Lung (tissue), 12 donors: ENCODE data around the gene ASCC1. TPM values are rescaled to one million over a fixed set of nuclear protein-coding genes. Genes with fewer than 3 reads are reported as not detected.
"Not testable (repeated sequence)": the region's sequence is repeated elsewhere in the genome, so short reads cannot be mapped to it uniquely, and the experiment has no call there.

Experiments used
- ATAC-seq: fragments of 200-7000 bp; cut with Tn5 transposase; one replicate; pipeline ENCODE4 v1.9.1; 2020; ENCODE audit warnings: moderate number of reproducible peaks; ENCODE audit not compliant: insufficient read depth, low FRiP score
- DNase-seq, 3 donors: peaks; one replicate each; pipeline ENCODE4 v3.0.0-alpha.2; 2013 to 2017
- H3K27ac ChIP-seq, 2 donors: one replicate each; pipeline ENCODE4 v1.5.1; 2013; ENCODE audit warnings: mild to moderate bottlenecking in 2 of 2, moderate library complexity in 2 of 2, control low read depth in 1 of 2, inconsistent platforms in 1 of 2, low read depth in 1 of 2, low read length in 1 of 2
- H3K27me3 ChIP-seq, 3 donors: one replicate each; pipeline ENCODE4 v1.5.1; 2013; ENCODE audit warnings: low read length in 2 of 3; ENCODE audit not compliant: control insufficient read depth in 3 of 3, insufficient read depth in 3 of 3
- H3K36me3 ChIP-seq, 4 donors: one replicate each; pipeline ENCODE4 v1.5.1; 2013; ENCODE audit warnings: low read length in 4 of 4, mild to moderate bottlenecking in 1 of 4, moderate library complexity in 1 of 4; ENCODE audit not compliant: control insufficient read depth in 4 of 4, insufficient read depth in 4 of 4
- H3K4me1 ChIP-seq, 5 donors: one replicate each; pipeline ENCODE4 v1.5.1; 2013; ENCODE audit warnings: low read length in 5 of 5, mild to moderate bottlenecking in 2 of 5, moderate library complexity in 1 of 5; ENCODE audit not compliant: control insufficient read depth in 5 of 5, insufficient read depth in 5 of 5
- H3K4me3 ChIP-seq: one replicate; pipeline ENCODE4 v1.5.1; 2013; ENCODE audit warnings: mild to moderate bottlenecking, control low read depth, moderate library complexity
- H3K9ac ChIP-seq, 2 donors: one replicate each; pipeline ENCODE4 v1.5.1; 2013; ENCODE audit warnings: low read length in 2 of 2, control low read depth in 1 of 2; ENCODE audit not compliant: insufficient read depth in 1 of 2
- H3K9me3 ChIP-seq, 4 donors: one replicate each; pipeline ENCODE4 v1.5.1; 2013; ENCODE audit warnings: low read length in 3 of 4, mild to moderate bottlenecking in 1 of 4, moderate library complexity in 1 of 4; ENCODE audit not compliant: control insufficient read depth in 4 of 4, insufficient read depth in 3 of 4
- WGBS, 2 donors: extraction: QIAGEN DNeasy Blood & Tissue Kit; methylation state at CpG; one replicate each; pipeline ENCODE4 v1.1.7; 2013; 5-methylcytosine and 5-hydroxymethylcytosine counted together
- polyA plus RNA-seq, 2 donors: library from polyadenylated mRNA; stranded (reverse); fragments of 200-250 nt; gene quantifications; one replicate each; pipeline ENCODE4 v1.2.1, GENCODE V29; 2013
- total RNA-seq, 2 donors: library from RNA; depleted of rRNA in 1 of 2; stranded (reverse); fragments of >200 nt in 1 of 2; gene quantifications; one replicate each; pipeline ENCODE4 v1.2.1, GENCODE V29; 2014 to 2021
- TF ChIP-seq, protein P1 (sequence below): IDR thresholded peaks from 2 replicates; pipeline ENCODE4 v1.5.1; 2012; ENCODE audit warnings: mild to moderate bottlenecking; ENCODE audit errors: control extremely low read depth, extremely low read depth
- donor health status: control.
- donor health status: control.
- donor health status: Bipolar disorder and iron deficiency.
- donor health status: healthy.
- donor health status: DM: yes; HTN: yes; CAD: no.

Gene ASCC1
- total and polyA plus RNA-seq, 4 donors = 9.0 to 29.9 (median 24.2) TPM

DNA sequence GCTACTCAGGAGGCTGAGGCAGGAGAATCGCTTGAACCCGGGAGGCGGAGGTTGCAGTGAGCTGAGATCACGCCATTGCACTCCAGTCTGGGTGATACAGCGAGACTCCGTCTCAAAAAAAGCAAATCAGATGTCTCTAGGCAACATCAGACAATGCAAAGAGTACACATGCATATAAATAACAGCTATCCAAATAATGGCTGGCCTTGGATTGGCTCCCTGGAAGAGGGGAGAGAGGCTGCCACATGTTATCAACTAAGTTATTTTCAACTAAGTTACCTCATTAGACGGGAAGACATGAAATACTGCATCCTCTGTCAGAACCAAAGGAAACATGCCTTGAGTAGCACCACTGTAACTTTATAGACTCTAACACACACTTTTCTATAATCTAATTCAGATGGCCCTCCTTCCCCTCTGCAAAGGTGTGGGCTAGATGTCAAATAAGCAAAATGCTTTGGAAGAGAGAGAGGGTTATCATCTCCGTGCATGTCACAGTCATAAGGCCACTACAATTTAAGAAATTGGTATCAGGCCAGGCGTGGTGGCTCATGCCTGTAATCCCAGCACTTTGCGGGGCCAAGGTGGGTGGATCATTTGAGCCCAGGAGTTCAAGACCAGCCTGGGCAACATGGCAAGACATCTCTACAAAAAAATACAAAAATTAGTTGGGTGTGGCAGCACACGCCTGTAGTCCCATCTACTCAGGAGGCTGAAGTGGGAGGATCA lies 105.2 kb downstream of the ASCC1 start:
- Histone ChIP-seq H3K27ac (peak overlapping the region in 1 of 2 donors; percentile 26), H3K36me3 (no peaks in the 10 kb centered on the region), H3K27me3 (no peaks in the 10 kb centered on the region), H3K9ac (no peak overlapping the region), H3K4me3 (no peak overlapping the region), H3K4me1 (peaks cover 0 to 17% (median 5%) of the 10 kb centered on the region in 5 donors), H3K9me3 (no peaks in the 10 kb centered on the region)
- ATAC-seq (no peak), DNase-seq (no peak)
- 92% methylated on average over 10 to 11 of the region's 11 CpGs for WGBS, 2 donors
- TF ChIP-seq, protein P1, sequence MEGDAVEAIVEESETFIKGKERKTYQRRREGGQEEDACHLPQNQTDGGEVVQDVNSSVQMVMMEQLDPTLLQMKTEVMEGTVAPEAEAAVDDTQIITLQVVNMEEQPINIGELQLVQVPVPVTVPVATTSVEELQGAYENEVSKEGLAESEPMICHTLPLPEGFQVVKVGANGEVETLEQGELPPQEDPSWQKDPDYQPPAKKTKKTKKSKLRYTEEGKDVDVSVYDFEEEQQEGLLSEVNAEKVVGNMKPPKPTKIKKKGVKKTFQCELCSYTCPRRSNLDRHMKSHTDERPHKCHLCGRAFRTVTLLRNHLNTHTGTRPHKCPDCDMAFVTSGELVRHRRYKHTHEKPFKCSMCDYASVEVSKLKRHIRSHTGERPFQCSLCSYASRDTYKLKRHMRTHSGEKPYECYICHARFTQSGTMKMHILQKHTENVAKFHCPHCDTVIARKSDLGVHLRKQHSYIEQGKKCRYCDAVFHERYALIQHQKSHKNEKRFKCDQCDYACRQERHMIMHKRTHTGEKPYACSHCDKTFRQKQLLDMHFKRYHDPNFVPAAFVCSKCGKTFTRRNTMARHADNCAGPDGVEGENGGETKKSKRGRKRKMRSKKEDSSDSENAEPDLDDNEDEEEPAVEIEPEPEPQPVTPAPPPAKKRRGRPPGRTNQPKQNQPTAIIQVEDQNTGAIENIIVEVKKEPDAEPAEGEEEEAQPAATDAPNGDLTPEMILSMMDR = no peak

DNA sequence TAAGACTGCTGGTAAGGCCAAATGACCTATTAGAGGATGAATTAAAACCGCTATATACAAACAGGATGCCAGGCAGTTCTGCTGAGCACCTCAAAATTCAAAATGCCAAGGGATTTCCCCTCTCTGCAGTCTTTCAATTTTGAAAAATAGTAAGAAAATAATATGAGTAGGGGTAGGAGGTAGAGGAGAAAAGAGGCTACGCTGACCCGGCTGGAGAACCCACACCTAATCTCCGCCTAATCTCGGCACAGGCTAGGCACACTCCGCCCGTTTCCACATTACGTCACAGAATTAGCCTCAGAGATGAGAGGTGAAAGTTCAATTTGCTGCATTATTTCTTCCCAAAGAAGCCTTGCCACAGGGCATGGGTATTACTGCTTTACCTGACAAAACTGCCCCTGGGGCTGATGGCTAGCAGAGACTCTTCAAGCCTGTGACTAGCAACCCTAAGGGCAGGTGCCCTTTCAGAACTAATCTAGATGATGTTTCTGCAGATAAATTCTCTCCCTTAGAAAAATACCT lies 106.4 kb downstream of the ASCC1 start:
- ATAC-seq (no peak), DNase-seq (no peak)
- Histone ChIP-seq H3K9me3 (no peaks in the 10 kb centered on the region), H3K27ac (peak overlapping the region in 1 of 2 donors; percentile 41), H3K36me3 (peaks cover 0 to 3% (median 0%) of the 10 kb centered on the region in 4 donors), H3K9ac (no peak overlapping the region), H3K27me3 (no peaks in the 10 kb centered on the region), H3K4me1 (peaks cover 0 to 11% (median 0%) of the 10 kb centered on the region in 5 donors), H3K4me3 (no peak overlapping the region)
- TF ChIP-seq, protein P1 = no peak
- WGBS, 2 donors = 86 to 88% methylated on average over 8 of the region's 8 CpGs

DNA sequence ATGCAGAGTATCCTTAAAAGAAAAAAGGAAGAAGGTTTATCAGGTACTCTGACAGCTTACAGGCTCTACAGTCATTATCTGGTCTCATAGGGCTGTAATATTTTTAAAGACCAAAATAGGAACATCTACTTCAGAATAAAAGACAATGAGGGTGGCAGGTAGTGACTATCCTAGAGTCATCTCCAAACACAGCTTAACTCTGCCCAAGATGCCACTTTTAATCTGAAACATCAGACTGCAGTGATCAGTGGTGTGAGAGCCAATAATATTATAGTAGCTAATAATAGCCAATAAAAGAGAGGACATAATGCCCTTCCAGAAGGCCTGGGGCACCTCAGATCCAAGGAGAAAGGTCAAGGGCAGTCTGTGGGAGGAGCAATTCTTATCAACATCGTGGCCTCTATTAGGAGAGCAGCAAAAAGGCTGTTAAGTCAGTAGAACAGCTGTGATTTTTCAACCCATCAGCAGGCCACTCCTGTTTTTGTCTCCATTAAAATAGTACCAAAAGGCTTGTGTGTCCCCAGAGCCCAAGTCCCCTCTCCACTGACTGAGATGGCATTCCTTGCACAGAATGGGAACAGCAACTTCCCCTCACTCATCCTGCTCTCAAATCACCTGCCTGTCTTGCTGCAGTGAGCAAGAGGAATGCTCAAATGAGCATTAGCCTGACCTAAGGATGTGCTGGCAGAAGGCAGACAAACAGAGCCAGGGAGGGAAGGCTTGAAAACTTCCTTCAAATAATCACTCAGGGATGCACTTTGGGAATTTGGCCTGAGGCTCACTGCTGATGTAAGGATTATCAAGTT lies 107.0 kb downstream of the ASCC1 start:
- ATAC-seq = no peak
- Histone ChIP-seq H3K36me3 (peaks cover 0 to 3% (median 0%) of the 10 kb centered on the region in 4 donors), H3K4me1 (peaks cover 0 to 11% (median 0%) of the 10 kb centered on the region in 5 donors), H3K9me3 (no peaks in the 10 kb centered on the region), H3K27me3 (no peaks in the 10 kb centered on the region), H3K27ac (peak overlapping the region; percentile 45 to 63), H3K9ac (no peak overlapping the region), H3K4me3 (no peak overlapping the region)
- 41 to 58% methylated on average over 1 of the region's 1 CpG for WGBS, 2 donors
- TF ChIP-seq, protein P1 = no peak
- no peak for DNase-seq

DNA sequence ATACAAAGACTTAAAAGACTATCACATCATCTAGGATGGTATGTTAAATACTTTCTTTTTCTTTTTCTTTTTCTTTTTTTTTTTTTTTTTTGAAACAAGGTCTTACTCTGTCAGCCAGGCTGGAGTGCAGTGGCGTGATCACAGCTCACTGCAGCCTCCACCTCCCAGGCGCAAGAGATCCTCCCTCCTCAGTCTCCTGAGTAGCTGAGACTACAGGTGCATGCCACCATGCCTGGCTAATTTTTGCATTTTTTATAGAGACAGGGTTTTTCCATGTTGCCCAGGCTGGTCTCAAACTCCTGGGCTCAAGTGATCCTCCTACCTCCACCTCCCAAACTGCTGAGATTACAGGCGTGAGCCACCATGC lies 108.1 kb downstream of the ASCC1 start:
- not testable (repeated sequence) for H3K4me3 ChIP-seq, DNase-seq, H3K36me3 ChIP-seq, ATAC-seq, H3K9ac ChIP-seq, H3K27me3 ChIP-seq, H3K9me3 ChIP-seq, H3K27ac ChIP-seq
- peaks cover 0 to 11% (median 0%) of the 10 kb centered on the region in 5 donors for H3K4me1 ChIP-seq
- 95 to 96% methylated on average over 3 of the region's 3 CpGs for WGBS, 2 donors
